Measurements from ENCODE around the gene SBNO1.

The SBNO1 gene

DNA sequence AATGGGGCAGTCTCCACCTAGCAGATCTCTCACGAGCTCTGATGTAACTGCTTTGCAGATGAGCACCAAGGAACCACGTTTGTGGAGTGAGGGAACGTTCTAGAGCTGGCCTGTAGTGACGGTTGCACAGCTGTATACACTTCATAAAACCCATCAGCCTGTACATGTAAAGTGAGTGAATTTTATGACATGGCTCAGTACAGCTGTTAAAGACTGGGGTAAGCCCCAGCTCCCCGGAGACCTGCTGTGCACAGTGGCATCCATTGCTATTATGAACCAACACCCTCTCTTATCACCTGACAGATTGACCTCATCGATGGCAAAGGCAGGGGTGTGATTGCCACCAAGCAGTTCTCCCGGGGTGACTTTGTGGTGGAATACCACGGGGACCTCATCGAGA lies 39.9 kb upstream of the SBNO1 start:
- Histone ChIP-seq H3K4me3 (ENCODE audit: low read length, poor library complexity, severe bottlenecking) (no peak overlapping the region), H3K4me2 (ENCODE audit: low read depth, low read length, poor library complexity, severe bottlenecking) (no peak overlapping the region), H3K9ac (ENCODE audit: low read depth, low read length, poor library complexity, severe bottlenecking) (no peak overlapping the region), H4K20me1 (ENCODE audit: insufficient read depth, low read length, poor library complexity, severe bottlenecking) (no peaks in the 10 kb centered on the region), H3K27me3 (ENCODE audit: insufficient read depth, low read length, poor library complexity, severe bottlenecking) (no peaks in the 10 kb centered on the region), H3F3A (ENCODE audit: low read depth) (no peaks in the 10 kb centered on the region), H3K9me2 (replicated peaks; ENCODE audit: low read depth, low read length) (no peaks in the 10 kb centered on the region), H3K4me1 (ENCODE audit: insufficient read depth, low read length, poor library complexity, severe bottlenecking) (no peaks in the 10 kb centered on the region), H2AFZ (ENCODE audit: low read length) (no peak overlapping the region), H3K79me2 (ENCODE audit: insufficient read depth, low read length) (peaks cover 16% of the 10 kb centered on the region; the same call in 1 of the 2 replicates), H3K9me3 (ENCODE audit: insufficient read depth, low read depth, low read length) (no peaks in the 10 kb centered on the region), H3K36me3 (ENCODE audit: insufficient read depth, low read length) (peaks cover 60% of the 10 kb centered on the region)
- TF ChIP-seq EZH2phosphoT487 (IDR thresholded peaks at IDR 0.05; ENCODE audit: borderline replicate concordance) = no peak
- TF ChIP-seq, protein P1, sequence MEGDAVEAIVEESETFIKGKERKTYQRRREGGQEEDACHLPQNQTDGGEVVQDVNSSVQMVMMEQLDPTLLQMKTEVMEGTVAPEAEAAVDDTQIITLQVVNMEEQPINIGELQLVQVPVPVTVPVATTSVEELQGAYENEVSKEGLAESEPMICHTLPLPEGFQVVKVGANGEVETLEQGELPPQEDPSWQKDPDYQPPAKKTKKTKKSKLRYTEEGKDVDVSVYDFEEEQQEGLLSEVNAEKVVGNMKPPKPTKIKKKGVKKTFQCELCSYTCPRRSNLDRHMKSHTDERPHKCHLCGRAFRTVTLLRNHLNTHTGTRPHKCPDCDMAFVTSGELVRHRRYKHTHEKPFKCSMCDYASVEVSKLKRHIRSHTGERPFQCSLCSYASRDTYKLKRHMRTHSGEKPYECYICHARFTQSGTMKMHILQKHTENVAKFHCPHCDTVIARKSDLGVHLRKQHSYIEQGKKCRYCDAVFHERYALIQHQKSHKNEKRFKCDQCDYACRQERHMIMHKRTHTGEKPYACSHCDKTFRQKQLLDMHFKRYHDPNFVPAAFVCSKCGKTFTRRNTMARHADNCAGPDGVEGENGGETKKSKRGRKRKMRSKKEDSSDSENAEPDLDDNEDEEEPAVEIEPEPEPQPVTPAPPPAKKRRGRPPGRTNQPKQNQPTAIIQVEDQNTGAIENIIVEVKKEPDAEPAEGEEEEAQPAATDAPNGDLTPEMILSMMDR (conservative IDR thresholded peaks at IDR 0.05; ENCODE audit: low read length) = no peak

DNA sequence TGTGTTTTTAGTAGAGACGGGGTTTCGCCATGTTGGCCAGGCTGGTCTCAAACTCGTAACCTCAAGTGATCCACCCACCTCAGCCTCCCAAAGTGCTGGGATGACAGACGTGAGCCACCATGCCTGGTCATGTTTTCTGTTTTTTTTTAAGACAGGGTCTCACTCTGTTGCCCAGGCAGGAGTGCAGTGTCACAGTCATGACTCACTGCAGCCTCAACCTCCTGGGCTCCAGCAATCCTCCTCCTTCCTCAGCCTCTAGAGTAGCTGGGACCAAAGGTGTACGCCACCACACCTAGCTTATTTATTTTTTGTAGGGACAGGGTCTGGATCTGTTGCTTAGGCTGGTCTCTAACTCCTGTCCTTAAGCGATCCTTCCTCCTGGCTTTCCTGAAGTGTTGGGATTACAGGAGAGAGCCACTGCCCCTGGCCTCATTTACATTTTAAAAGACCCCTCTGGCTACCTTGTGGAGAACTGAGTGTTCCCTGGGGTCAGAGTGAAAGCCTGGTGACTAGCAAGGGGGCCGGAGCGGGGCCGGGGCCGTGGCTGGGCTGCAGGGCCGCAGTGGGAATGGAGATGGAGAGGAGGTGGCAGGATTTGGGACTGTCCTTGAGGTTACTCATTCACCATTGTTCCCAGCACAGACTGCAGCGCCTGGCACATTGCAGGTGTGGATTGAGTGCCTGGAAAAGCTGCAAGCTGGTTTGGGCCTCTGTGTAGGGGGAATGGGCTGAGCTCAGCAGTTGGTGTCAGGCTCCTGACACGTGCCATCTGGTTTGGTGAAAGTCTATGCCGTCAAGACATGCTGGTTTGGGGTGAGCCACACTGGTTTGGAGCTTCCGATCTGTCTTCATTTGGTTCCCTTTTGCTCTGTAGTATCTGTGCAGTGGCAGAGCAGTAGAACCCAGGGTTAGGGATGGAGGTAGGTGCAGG lies 37.4 kb upstream of the SBNO1 start:
- Histone ChIP-seq H3K36me3 (ENCODE audit: insufficient read depth, low read length) (peaks cover 67% of the 10 kb centered on the region), H3K79me2 (ENCODE audit: insufficient read depth, low read length) (peaks cover 39% of the 10 kb centered on the region; the same call in 1 of the 2 replicates), H3K9me3 (ENCODE audit: insufficient read depth, low read depth, low read length) (no peaks in the 10 kb centered on the region), H3K9ac (ENCODE audit: low read depth, low read length, poor library complexity, severe bottlenecking) (no peak overlapping the region), H3K4me1 (ENCODE audit: insufficient read depth, low read length, poor library complexity, severe bottlenecking) (no peaks in the 10 kb centered on the region), H3K9me2 (replicated peaks; ENCODE audit: low read depth, low read length) (no peaks in the 10 kb centered on the region), H4K20me1 (ENCODE audit: insufficient read depth, low read length, poor library complexity, severe bottlenecking) (peaks cover 8% of the 10 kb centered on the region), H3K27me3 (ENCODE audit: insufficient read depth, low read length, poor library complexity, severe bottlenecking) (no peaks in the 10 kb centered on the region), H3K4me2 (ENCODE audit: low read depth, low read length, poor library complexity, severe bottlenecking) (no peak overlapping the region), H3F3A (ENCODE audit: low read depth) (no peaks in the 10 kb centered on the region), H2AFZ (ENCODE audit: low read length) (no peak overlapping the region), H3K4me3 (ENCODE audit: low read length, poor library complexity, severe bottlenecking) (no peak overlapping the region)
- no peak for TF ChIP-seq EZH2phosphoT487 (IDR thresholded peaks at IDR 0.05; ENCODE audit: borderline replicate concordance)
- TF ChIP-seq, protein P1 (conservative IDR thresholded peaks at IDR 0.05; ENCODE audit: low read length) = no peak

DNA sequence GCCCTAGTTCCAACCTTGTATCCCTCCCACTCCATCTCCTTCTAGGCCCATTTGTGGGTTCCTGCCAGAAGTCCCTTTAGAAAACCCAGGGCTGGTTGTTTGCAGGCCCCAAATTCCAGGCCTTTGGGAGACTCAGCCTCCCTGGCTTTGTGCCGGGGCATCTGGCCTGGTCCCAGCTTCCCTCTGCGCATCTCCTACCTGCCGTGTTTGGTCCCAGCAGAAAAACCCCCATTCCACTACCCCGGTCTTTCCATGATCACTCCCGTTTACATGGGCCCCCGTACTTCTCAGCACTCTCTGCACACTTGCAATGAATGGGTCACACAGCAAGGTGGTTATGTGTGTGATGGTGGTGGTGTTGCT lies 34.6 kb upstream of the SBNO1 start:
- Histone ChIP-seq H4K20me1 (ENCODE audit: insufficient read depth, low read length, poor library complexity, severe bottlenecking) (peaks cover 8% of the 10 kb centered on the region), H3K36me3 (ENCODE audit: insufficient read depth, low read length) (peaks cover 69% of the 10 kb centered on the region), H3F3A (ENCODE audit: low read depth) (no peaks in the 10 kb centered on the region), H3K27me3 (ENCODE audit: insufficient read depth, low read length, poor library complexity, severe bottlenecking) (no peaks in the 10 kb centered on the region), H2AFZ (ENCODE audit: low read length) (no peak overlapping the region), H3K4me1 (ENCODE audit: insufficient read depth, low read length, poor library complexity, severe bottlenecking) (no peaks in the 10 kb centered on the region), H3K4me3 (ENCODE audit: low read length, poor library complexity, severe bottlenecking) (no peak overlapping the region), H3K9me3 (ENCODE audit: insufficient read depth, low read depth, low read length) (no peaks in the 10 kb centered on the region), H3K4me2 (ENCODE audit: low read depth, low read length, poor library complexity, severe bottlenecking) (no peak overlapping the region), H3K9ac (ENCODE audit: low read depth, low read length, poor library complexity, severe bottlenecking) (no peak overlapping the region), H3K79me2 (ENCODE audit: insufficient read depth, low read length) (peaks cover 57% of the 10 kb centered on the region; the same call in 1 of the 2 replicates), H3K9me2 (replicated peaks; ENCODE audit: low read depth, low read length) (no peaks in the 10 kb centered on the region)
- TF ChIP-seq, protein P1 (conservative IDR thresholded peaks at IDR 0.05; ENCODE audit: low read length) = no peak
- no peak for TF ChIP-seq EZH2phosphoT487 (IDR thresholded peaks at IDR 0.05; ENCODE audit: borderline replicate concordance)

Measured in Loucy (cell line).